Nephron progenitor cell (in vitro differentiated cells): Measurements from ENCODE around the gene RARS2.
A peak's percentile ranks its signal among the peaks of the same experiment; 100 is the strongest.

Source experiments
- DNase-seq: peaks from one replicate; pipeline ENCODE4 v3.0.0; 2021
- H3K27ac Mint-ChIP-seq: 2 replicates; pipeline ENCODE4 v1.8.0; 2021; ENCODE audit warnings: mild to moderate bottlenecking, moderate library complexity, mixed read lengths
- H3K27me3 Mint-ChIP-seq: 2 replicates; pipeline ENCODE4 v1.8.0; 2021; ENCODE audit warnings: mild to moderate bottlenecking, low read depth, mixed read lengths; ENCODE audit not compliant: poor library complexity
- H3K36me3 Mint-ChIP-seq: 2 replicates; pipeline ENCODE4 v1.8.0; 2021; ENCODE audit warnings: low read depth, mixed read lengths
- H3K4me1 Mint-ChIP-seq: 2 replicates; pipeline ENCODE4 v1.8.0; 2021; ENCODE audit warnings: mixed read lengths
- H3K4me3 Mint-ChIP-seq: 2 replicates; pipeline ENCODE4 v1.8.0; 2021; ENCODE audit warnings: mild to moderate bottlenecking, moderate library complexity, mixed read lengths
- H3K9me3 Mint-ChIP-seq: 2 replicates; pipeline ENCODE4 v1.8.0; 2021; ENCODE audit warnings: mild to moderate bottlenecking, moderate library complexity, mixed read lengths
- TF ChIP-seq, protein P1 (sequence below): fragments of 200-600 bp; sonication (generic); IDR thresholded peaks from 2 replicates; pipeline ENCODE4 v1.5.0; 2021; ENCODE audit warnings: antibody characterized with exemption

Gene RARS2

DNA sequence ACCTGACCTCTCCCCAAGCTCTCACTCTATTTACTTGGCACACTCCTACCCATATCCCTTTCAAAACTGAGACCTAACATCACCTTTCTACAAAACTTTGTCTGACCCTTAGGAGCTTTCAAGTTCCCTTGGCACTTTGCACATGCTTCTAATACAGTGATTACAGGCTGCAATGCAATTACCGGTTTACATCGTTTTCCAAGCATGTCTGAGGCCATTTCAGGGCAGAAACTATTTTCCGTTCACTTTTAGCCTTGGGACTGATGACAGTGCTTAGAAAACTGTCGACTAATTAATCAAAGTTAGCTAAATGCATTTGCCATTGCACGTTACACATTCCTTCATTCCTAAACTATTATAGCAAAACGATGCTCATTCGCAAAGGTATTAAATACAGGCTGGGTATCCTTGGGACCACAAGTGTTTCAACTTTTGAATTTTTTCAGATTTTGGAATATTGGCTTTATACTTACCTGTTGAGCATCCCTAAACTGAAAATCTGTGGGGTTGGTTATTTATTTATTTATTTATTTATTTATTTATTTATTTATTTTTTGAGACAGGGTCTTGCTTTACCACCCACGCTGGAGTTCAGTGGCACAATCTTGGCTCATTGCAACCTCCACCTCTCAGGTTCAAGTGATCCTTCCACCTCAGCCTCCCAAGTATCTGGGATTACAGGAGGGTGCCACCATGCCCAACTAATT is 3.3 kb downstream of the RARS2 start:
- Mint-ChIP-seq H3K4me3 (no peak overlapping the region), H3K4me1 (peaks cover 34% of the 10 kb centered on the region), H3K27me3 (peaks cover 2% of the 10 kb centered on the region), H3K36me3 (peaks cover 66% of the 10 kb centered on the region), H3K27ac (no peak overlapping the region), H3K9me3 (no peaks in the 10 kb centered on the region)
- TF ChIP-seq, protein P1, sequence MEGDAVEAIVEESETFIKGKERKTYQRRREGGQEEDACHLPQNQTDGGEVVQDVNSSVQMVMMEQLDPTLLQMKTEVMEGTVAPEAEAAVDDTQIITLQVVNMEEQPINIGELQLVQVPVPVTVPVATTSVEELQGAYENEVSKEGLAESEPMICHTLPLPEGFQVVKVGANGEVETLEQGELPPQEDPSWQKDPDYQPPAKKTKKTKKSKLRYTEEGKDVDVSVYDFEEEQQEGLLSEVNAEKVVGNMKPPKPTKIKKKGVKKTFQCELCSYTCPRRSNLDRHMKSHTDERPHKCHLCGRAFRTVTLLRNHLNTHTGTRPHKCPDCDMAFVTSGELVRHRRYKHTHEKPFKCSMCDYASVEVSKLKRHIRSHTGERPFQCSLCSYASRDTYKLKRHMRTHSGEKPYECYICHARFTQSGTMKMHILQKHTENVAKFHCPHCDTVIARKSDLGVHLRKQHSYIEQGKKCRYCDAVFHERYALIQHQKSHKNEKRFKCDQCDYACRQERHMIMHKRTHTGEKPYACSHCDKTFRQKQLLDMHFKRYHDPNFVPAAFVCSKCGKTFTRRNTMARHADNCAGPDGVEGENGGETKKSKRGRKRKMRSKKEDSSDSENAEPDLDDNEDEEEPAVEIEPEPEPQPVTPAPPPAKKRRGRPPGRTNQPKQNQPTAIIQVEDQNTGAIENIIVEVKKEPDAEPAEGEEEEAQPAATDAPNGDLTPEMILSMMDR: no peak
- no peak for DNase-seq

DNA sequence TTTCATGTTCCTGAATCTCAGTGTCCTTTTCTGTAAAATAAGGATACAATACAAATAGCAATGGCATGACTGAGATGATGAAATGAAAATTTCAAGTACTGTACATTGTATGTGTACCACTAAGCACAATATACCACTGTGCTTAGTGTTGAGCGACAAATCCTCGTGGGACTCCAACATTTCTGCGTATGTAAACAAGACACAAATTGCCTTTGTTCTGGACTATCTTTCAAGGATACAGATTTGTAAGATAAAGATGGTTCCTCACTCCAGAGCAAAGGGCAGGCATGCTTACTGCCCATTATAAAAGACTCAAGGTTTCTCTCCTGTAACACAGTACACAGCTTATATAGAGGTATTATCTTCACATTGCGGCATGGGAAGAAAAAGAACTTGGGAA is 6.0 kb downstream of the RARS2 start:
- peaks cover 86% of the 10 kb centered on the region for H3K36me3 Mint-ChIP-seq
- peaks cover 12% of the 10 kb centered on the region for H3K4me1 Mint-ChIP-seq
- H3K4me3 Mint-ChIP-seq: no peak overlapping the region
- no peak overlapping the region for H3K27ac Mint-ChIP-seq
- H3K9me3 Mint-ChIP-seq: no peaks in the 10 kb centered on the region
- no peaks in the 10 kb centered on the region for H3K27me3 Mint-ChIP-seq
- DNase-seq: no peak
- TF ChIP-seq, protein P1: no peak

DNA sequence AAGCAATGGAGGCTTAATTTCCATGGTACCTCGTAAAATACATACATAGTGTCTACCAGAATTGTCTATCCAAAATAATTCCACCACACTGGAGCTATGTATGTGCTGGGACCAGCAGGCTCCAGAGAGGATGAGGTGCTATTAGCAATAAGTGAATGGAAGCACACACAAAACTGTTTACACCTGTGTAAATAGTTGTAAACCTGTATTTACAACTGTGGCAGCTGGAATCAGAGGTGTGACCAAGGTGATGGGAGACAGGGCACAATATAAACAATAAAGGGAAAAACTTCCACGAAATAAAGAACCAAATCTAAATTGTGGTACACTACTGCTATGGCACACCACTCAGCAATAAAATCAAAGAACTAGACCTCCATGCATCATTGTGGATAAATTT is 14.4 kb downstream of the RARS2 start:
- H3K27ac Mint-ChIP-seq: no peak overlapping the region
- peaks cover 64% of the 10 kb centered on the region for H3K36me3 Mint-ChIP-seq
- no peak for DNase-seq
- TF ChIP-seq, protein P1: no peak
- H3K9me3 Mint-ChIP-seq: no peaks in the 10 kb centered on the region
- no peak overlapping the region for H3K4me3 Mint-ChIP-seq
- H3K27me3 Mint-ChIP-seq: no peaks in the 10 kb centered on the region
- H3K4me1 Mint-ChIP-seq: peaks cover 23% of the 10 kb centered on the region

DNA sequence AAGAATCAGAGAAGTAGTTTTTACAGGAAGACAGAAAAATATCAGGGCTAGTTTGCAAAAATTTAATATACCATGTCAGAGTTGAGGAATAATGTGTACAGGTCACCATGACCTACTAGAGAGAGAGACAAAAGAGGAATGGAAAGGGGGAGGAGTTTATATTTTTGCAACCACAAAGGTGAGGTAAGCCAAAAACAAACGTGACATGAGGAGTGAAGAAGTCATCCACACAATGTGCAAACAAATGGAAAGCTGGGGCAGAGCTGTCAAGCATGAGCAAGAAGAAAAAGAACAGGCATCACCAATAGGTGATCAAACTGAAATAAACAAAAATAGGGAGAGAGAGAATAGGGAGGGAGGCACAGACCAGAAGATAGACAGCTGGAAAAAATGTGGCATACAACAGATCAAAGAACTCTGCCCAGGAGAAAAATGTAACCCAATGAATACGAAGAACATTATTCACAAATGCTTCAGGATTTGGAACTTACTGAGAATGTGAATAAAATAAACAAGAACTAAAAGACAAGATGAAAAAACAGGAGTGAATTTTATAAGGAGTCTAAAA is 15.5 kb downstream of the RARS2 start:
- peak overlapping the region; percentile 46 for H3K27ac Mint-ChIP-seq
- no peak overlapping the region for H3K4me3 Mint-ChIP-seq
- no peaks in the 10 kb centered on the region for H3K27me3 Mint-ChIP-seq
- H3K4me1 Mint-ChIP-seq: peaks cover 23% of the 10 kb centered on the region
- H3K36me3 Mint-ChIP-seq: peaks cover 59% of the 10 kb centered on the region
- no peak for DNase-seq
- TF ChIP-seq, protein P1: no peak
- H3K9me3 Mint-ChIP-seq: no peaks in the 10 kb centered on the region

DNA sequence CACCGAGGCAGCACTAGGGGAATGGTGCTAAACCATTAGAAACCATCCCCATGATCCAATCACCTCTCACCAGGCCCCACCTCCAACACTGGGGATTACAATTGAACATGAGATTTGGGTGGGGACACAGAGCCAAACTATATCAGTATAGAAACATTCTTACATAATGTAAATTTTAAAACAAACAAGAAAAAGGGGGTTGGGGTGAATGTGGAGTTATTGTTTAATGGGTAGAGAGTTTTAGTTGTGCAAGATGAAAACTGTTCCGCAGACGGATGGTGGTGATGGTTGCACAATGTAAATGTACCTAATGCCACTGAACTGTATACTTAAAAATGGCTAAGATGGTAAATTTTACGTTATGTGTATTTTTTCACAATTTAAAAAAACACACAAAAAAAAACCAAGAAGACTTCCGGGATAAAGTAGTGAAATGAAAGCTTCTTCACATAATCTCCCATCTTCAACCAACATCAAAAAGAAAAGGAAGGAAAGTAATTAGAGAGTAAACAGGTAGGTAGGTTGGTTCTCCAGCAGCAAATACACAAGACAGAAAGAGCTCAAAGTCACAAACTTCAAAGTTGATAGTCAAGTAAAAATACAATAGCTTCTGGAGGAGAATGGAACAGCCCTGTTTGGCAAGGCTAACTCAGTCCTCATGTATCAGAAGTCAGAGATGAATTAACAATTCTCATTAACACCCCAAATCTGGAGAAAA is 16.3 kb downstream of the RARS2 start:
- peaks cover 23% of the 10 kb centered on the region for H3K4me1 Mint-ChIP-seq

More for the DNA sequence above, 16.3 kb downstream of the RARS2 start:
- Mint-ChIP-seq H3K36me3 (peaks cover 58% of the 10 kb centered on the region), H3K27ac (no peak overlapping the region), H3K4me3 (no peak overlapping the region), H3K27me3 (no peaks in the 10 kb centered on the region), H3K9me3 (no peaks in the 10 kb centered on the region)
- no peak for DNase-seq
- TF ChIP-seq, protein P1: no peak
